Hepatocyte (in vitro differentiated cells): ENCODE measurements around the gene PRKAR1A. TPM values are rescaled to one million over a fixed set of nuclear protein-coding genes. Genes with fewer than 3 reads are reported as not detected.

ENCODE experiments used
- DNase-seq: peaks from one replicate; pipeline ENCODE4 v3.0.0-alpha.2; 2016; ENCODE audit warnings: low spot score
- H2AFZ ChIP-seq: fragments of 200-600 bp; sonication (generic); 2 replicates; pipeline ENCODE4 v1.6.0; 2016; ENCODE audit warnings: antibody characterized with exemption, mild to moderate bottlenecking
- H3K27ac ChIP-seq: fragments of 200-600 bp; sonication (generic); 2 replicates; pipeline ENCODE4 v1.5.1; 2016; ENCODE audit warnings: mild to moderate bottlenecking
- H3K27me3 ChIP-seq: fragments of 200-600 bp; sonication (generic); 2 replicates; pipeline ENCODE4 v1.6.1; 2016
- H3K36me3 ChIP-seq: fragments of 200-600 bp; sonication (generic); replicated peaks from 2 replicates; pipeline ENCODE4 v1.5.1; 2016; ENCODE audit warnings: low read depth; ENCODE audit not compliant: insufficient read depth
- H3K4me1 ChIP-seq: fragments of 200-600 bp; sonication (generic); 2 replicates; pipeline ENCODE4 v1.5.1; 2016; ENCODE audit warnings: mild to moderate bottlenecking, moderate library complexity; ENCODE audit not compliant: insufficient read depth
- H3K4me2 ChIP-seq: fragments of 200-600 bp; sonication (generic); 2 replicates; pipeline ENCODE4 v1.6.0; 2016
- H3K4me3 ChIP-seq: fragments of 200-600 bp; sonication (generic); 2 replicates; pipeline ENCODE4 v1.5.1; 2016; ENCODE audit warnings: mild to moderate bottlenecking
- H3K79me2 ChIP-seq: fragments of 200-600 bp; sonication (generic); 2 replicates; pipeline ENCODE4 v1.6.0; 2017; ENCODE audit warnings: mild to moderate bottlenecking
- H3K9me2 ChIP-seq: fragments of 200-600 bp; sonication (generic); replicated peaks from 2 replicates; pipeline ENCODE4 v1.6.0; 2017; ENCODE audit warnings: mild to moderate bottlenecking; ENCODE audit not compliant: insufficient read depth
- H3K9me3 ChIP-seq: fragments of 200-600 bp; sonication (generic); 2 replicates; pipeline ENCODE4 v1.5.1; 2016; ENCODE audit warnings: low read depth, mild to moderate bottlenecking
- H4K20me1 ChIP-seq: fragments of 200-600 bp; sonication (generic); 2 replicates; pipeline ENCODE4 v1.6.0; 2016; ENCODE audit warnings: mild to moderate bottlenecking; ENCODE audit not compliant: insufficient read depth, poor library complexity, severe bottlenecking
- EZH2 ChIP-seq: fragments of 200-600 bp; sonication (generic); IDR thresholded peaks from 2 replicates; pipeline ENCODE4 v1.6.1; 2016; ENCODE audit warnings: antibody characterized with exemption, mild to moderate bottlenecking, borderline replicate concordance
- EZH2phosphoT487 ChIP-seq: fragments of 200-600 bp; sonication (generic); IDR thresholded peaks from one replicate; pipeline ENCODE4 v1.6.1; 2018; ENCODE audit warnings: antibody characterized with exemption, mild to moderate bottlenecking, low read depth, moderate library complexity; ENCODE audit not compliant: unreplicated experiment, severe bottlenecking
- WGBS: methylation state at CpG from one replicate; pipeline ENCODE4 v1.1.6; 2016; ENCODE audit warnings: low lambda C conversion rate; ENCODE audit errors: missing lambda C conversion rate; 5-methylcytosine and 5-hydroxymethylcytosine counted together
- polyA plus RNA-seq: library from polyadenylated mRNA; unstranded; fragments of >200 nt; fragmentation: Nextera tagmentation; extraction: Ambion mirVana; gene quantifications from 2 replicates; pipeline ENCODE4 v1.2.1, GENCODE V29; 2016
- total RNA-seq: library from RNA; depleted of rRNA; stranded (reverse); fragments of >200 nt; gene quantifications from 2 replicates; pipeline ENCODE4 v1.2.3, GENCODE V29; 2014
- TF ChIP-seq, protein P1 (sequence below): fragments of 200-600 bp; sonication (generic); IDR thresholded peaks from 2 replicates; pipeline ENCODE4 v1.5.1; 2016; ENCODE audit warnings: antibody characterized with exemption, mild to moderate bottlenecking; ENCODE audit not compliant: poor library complexity

The PRKAR1A gene
- total and polyA plus RNA-seq, 2 experiments from 2014 or later = 182 to 253 TPM

DNA sequence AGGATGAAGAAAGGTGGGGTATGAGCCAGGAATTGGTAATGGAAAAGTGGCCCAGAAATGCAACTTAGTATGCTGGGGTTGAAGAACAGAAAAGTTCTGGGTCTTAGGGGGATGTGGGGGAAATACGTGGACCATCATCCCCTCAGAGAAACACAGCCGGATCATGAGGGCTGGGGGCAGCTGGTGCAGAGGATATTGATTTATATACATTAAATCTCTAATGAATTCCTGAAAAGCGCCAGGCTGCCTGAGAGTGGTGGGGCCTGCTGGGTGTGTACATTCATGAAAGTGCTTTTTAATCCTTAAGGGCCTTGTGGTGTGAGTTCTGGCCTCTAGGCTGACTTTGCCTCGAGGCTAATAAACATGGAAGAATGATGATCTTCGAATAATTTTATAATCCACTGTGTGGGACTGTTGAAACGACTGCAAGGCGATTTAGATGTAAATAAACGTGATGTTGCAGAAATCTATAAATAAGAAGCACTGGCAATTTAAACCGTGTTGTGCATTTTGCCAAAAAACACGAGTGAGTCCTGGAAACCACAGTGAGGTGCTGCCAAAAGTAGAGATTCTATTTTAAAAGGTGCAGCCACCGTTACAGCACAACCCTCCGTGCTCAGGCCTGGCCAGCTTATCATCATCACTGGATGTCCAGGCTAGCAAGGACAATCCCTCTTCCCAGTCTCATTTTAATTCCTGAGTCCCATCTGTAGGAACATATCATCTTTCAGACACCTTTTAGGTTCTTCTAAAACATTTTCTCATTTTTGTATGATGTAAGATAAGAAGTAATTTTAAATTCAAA is 32.1 kb downstream of the PRKAR1A start:
- no peaks in the 10 kb centered on the region for H3K9me3 ChIP-seq
- H3K4me1 ChIP-seq = peaks cover 4% of the 10 kb centered on the region
- H3K4me2 ChIP-seq = no peak overlapping the region
- WGBS = 70% methylated on average over 12 of the region's 12 CpGs
- H3K36me3 ChIP-seq = no peaks in the 10 kb centered on the region
- TF ChIP-seq, protein P1, sequence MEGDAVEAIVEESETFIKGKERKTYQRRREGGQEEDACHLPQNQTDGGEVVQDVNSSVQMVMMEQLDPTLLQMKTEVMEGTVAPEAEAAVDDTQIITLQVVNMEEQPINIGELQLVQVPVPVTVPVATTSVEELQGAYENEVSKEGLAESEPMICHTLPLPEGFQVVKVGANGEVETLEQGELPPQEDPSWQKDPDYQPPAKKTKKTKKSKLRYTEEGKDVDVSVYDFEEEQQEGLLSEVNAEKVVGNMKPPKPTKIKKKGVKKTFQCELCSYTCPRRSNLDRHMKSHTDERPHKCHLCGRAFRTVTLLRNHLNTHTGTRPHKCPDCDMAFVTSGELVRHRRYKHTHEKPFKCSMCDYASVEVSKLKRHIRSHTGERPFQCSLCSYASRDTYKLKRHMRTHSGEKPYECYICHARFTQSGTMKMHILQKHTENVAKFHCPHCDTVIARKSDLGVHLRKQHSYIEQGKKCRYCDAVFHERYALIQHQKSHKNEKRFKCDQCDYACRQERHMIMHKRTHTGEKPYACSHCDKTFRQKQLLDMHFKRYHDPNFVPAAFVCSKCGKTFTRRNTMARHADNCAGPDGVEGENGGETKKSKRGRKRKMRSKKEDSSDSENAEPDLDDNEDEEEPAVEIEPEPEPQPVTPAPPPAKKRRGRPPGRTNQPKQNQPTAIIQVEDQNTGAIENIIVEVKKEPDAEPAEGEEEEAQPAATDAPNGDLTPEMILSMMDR = no peak
- TF ChIP-seq EZH2 (no peak), EZH2phosphoT487 (no peak)
- H2AFZ ChIP-seq = no peak overlapping the region
- no peaks in the 10 kb centered on the region for H4K20me1 ChIP-seq
- H3K79me2 ChIP-seq = no peaks in the 10 kb centered on the region
- no peaks in the 10 kb centered on the region for H3K9me2 ChIP-seq
- no peak overlapping the region for H3K4me3 ChIP-seq
- DNase-seq = no peak
- H3K27me3 ChIP-seq = no peaks in the 10 kb centered on the region
- H3K27ac ChIP-seq = peak overlapping the region; percentile 40

DNA sequence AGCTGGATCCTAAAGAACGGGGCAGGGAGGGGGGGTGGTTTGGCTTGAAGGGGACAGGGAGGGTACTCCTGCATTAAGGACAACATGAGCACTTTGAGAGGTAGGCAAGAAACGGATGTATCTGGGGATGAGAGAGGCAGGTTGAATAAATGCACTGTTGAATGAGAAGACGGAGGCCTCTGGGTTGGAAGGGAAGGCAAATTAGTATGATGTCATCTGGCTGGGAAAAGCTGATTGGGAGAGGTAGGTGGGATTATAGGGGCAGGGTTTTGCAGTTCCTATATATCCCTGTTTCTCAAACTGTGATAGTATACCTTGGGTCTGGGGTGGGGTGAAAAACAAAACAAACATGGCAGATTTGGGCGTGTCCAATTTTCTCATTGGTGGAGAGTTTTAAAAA is 44.3 kb downstream of the PRKAR1A start:
- Histone ChIP-seq H4K20me1 (no peaks in the 10 kb centered on the region), H3K4me1 (no peaks in the 10 kb centered on the region), H3K36me3 (no peaks in the 10 kb centered on the region), H3K9me3 (no peaks in the 10 kb centered on the region), H3K9me2 (no peaks in the 10 kb centered on the region), H2AFZ (no peak overlapping the region), H3K27me3 (no peaks in the 10 kb centered on the region), H3K79me2 (no peaks in the 10 kb centered on the region), H3K27ac (no peak overlapping the region), H3K4me2 (no peak overlapping the region), H3K4me3 (no peak overlapping the region)
- DNase-seq = no peak
- 96% methylated on average over 4 of the region's 4 CpGs for WGBS
- no peak for TF ChIP-seq EZH2
- no peak for TF ChIP-seq EZH2phosphoT487
- TF ChIP-seq, protein P1 = no peak

DNA sequence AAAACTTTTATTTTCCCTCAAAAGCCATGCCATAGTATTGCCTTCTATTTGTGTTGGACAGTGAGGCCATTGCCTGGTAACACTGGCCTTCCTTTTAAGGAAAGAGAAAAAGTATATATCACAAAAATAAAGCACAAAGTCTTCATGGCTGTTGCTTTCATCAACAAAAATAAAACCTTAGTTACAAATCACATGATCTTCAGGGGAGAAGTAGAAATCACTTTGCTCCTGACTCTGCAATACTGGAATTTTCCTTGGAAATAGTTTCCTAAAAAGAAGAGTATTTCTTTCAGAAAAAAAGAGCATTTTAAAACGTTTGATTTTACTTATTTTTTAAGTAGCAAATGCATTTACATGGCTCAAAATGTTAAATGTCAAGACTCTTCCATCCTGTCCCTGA is 47.1 kb downstream of the PRKAR1A start:
- Histone ChIP-seq H3K4me1 (no peaks in the 10 kb centered on the region), H3K27me3 (no peaks in the 10 kb centered on the region), H3K79me2 (no peaks in the 10 kb centered on the region), H3K4me3 (no peak overlapping the region), H4K20me1 (no peaks in the 10 kb centered on the region), H3K27ac (no peak overlapping the region), H3K36me3 (no peaks in the 10 kb centered on the region), H3K9me3 (no peaks in the 10 kb centered on the region), H2AFZ (no peak overlapping the region), H3K4me2 (no peak overlapping the region), H3K9me2 (no peaks in the 10 kb centered on the region)
- no peak for DNase-seq
- no peak for TF ChIP-seq EZH2phosphoT487
- TF ChIP-seq, protein P1 = no peak
- no peak for TF ChIP-seq EZH2
- WGBS = 31% methylated on average over 1 of the region's 1 CpG
